ENCODE results near the gene COQ4.

GRCh38 chr9:128369024-128369706, 46.5 kb downstream of the COQ4 start:
- no peak for TF ChIP-seq POLR2AphosphoS5 (IDR thresholded peaks at IDR 0.05; ENCODE audit: low read depth, low read length)
- no peak for TF ChIP-seq RFX5 (IDR thresholded peaks at IDR 0.05; ENCODE audit: low read length)

Data from SK-N-SH (cell line).